ENCODE data around the gene AMOTL1. TPM values are rescaled to one million over a fixed set of nuclear protein-coding genes. Genes with fewer than 3 reads are reported as not detected.

AMOTL1 gene
- polyA plus RNA-seq, 1 experiment, result 43.7 TPM

GRCh38 chr11:94860333-94860732 is 92.2 kb downstream of the AMOTL1 start:
- POLR2A ChIA-PET, result no interaction called here
- TF ChIP-seq CTCF (IDR thresholded peaks at IDR 0.05; ENCODE audit: low read depth, low read length), result no peak
- Histone ChIP-seq H3K27me3 (ENCODE audit: control insufficient read depth, insufficient read depth, low read length) (no peaks in the 10 kb centered on the region), H3K27ac (ENCODE audit: low read depth, low read length) (no peak overlapping the region), H3K9me3 (ENCODE audit: control insufficient read depth, insufficient read depth, low read length) (no peaks in the 10 kb centered on the region), H3K4me3 (ENCODE audit: low read depth, low read length) (no peak overlapping the region)
- no peak for DNase-seq (ENCODE audit: low read depth, low spot score)
- CTCF ChIA-PET, result no interaction called here

- TF ChIP-seq CTCF (IDR thresholded peaks at IDR 0.05; ENCODE audit: low read depth, low read length), result no peak
- Histone ChIP-seq H3K27me3 (ENCODE audit: control insufficient read depth, insufficient read depth, low read length) (no peaks in the 10 kb centered on the region), H3K4me3 (ENCODE audit: low read depth, low read length) (no peak overlapping the region), H3K27ac (ENCODE audit: low read depth, low read length) (no peak overlapping the region), H3K9me3 (ENCODE audit: control insufficient read depth, insufficient read depth, low read length) (no peaks in the 10 kb centered on the region)
- CTCF ChIA-PET, result interaction anchor here (1.9 kb wide), 1 partner anchor 238 kb away, joined by 7 read pairs; no protein-coding TSS in a partner anchor
- POLR2A ChIA-PET, result interaction anchor here (1.1 kb wide), 1 partner anchor 15 kb away, joined by 3 read pairs; no protein-coding TSS in a partner anchor
- DNase-seq (ENCODE audit: low read depth, low spot score), result no peak
These were observed 93.2 kb downstream of the AMOTL1 start for GRCh38 chr11:94861306-94861845.

- POLR2A ChIA-PET, result interaction anchor here (0.7 kb wide), 1 partner anchor 13 kb away, joined by 4 read pairs; no protein-coding TSS in a partner anchor
- no peak for TF ChIP-seq CTCF (IDR thresholded peaks at IDR 0.05; ENCODE audit: low read depth, low read length)
- no peaks in the 10 kb centered on the region for H3K9me3 ChIP-seq (ENCODE audit: control insufficient read depth, insufficient read depth, low read length)
- no peak overlapping the region for H3K4me3 ChIP-seq (ENCODE audit: low read depth, low read length)
- DNase-seq (ENCODE audit: low read depth, low spot score), result no peak
- H3K27me3 ChIP-seq (ENCODE audit: control insufficient read depth, insufficient read depth, low read length), result no peaks in the 10 kb centered on the region
- CTCF ChIA-PET, result interaction anchor here (0.6 to 1.5 kb wide), 3 partner anchors 18 to 240 kb away, joined by 3 to 5 read pairs (median 3); no protein-coding TSS in a partner anchor
- no peak overlapping the region for H3K27ac ChIP-seq (ENCODE audit: low read depth, low read length)
These were observed 95.0 kb downstream of the AMOTL1 start for GRCh38 chr11:94862926-94863880.

- H3K9me3 ChIP-seq (ENCODE audit: control insufficient read depth, insufficient read depth, low read length), result no peaks in the 10 kb centered on the region; the same call in 1 of the 2 replicates
- TF ChIP-seq CTCF (IDR thresholded peaks at IDR 0.05; ENCODE audit: low read depth, low read length), result no peak
- ChIA-PET POLR2A (no interaction called here), CTCF (no interaction called here)
- H3K27ac ChIP-seq (ENCODE audit: low read depth, low read length), result peak overlapping the region; percentile 12
- no peak overlapping the region for H3K4me3 ChIP-seq (ENCODE audit: low read depth, low read length)
- no peaks in the 10 kb centered on the region for H3K27me3 ChIP-seq (ENCODE audit: control insufficient read depth, insufficient read depth, low read length)
- DNase-seq (ENCODE audit: low read depth, low spot score), result no peak
These were observed 96.4 kb downstream of the AMOTL1 start for GRCh38 chr11:94864506-94865045.

Data from AG04450 (cell line).